Body of pancreas (tissue), 4 donors: ENCODE results near the gene COL8A1.

ENCODE experiments used
- POLR2A ChIP-seq, 3 donors: fragments of 450-650 bp; IDR thresholded peaks; one replicate each; pipeline ENCODE4 v1.6.1; 2016; ENCODE audit warnings: antibody characterized with exemption in 3 of 3, mild to moderate bottlenecking in 2 of 3
- TF ChIP-seq, protein P1 (sequence below), 7 experiments: fragments of 450-650 bp in 4 of 7; fragments of 200-600 bp in 3 of 7; sonication (generic) in 3 of 7; IDR thresholded peaks; one replicate each; pipeline ENCODE4 v1.5.1; 2016 to 2019; ENCODE audit warnings: antibody characterized with exemption in 7 of 7

DNA sequence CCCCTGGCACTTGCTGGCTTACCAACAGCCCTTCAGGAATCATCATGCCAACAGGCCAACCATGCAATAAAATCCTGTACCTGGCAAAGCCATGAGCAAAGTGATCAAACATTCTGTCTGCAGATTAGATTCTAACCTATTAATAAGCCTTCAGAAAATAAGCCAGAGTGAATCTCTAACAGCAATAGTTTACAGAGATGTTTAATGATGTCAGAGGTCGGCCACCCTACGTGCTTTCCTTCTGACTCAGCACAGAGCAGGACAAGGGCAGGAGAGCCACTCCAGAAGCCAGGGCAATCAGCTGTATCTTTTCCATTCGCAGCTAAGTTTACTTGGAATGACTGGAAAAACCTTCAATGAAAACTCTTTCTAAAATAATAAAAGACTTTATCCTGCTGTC lies 13.1 kb downstream of the COL8A1 start:
- TF ChIP-seq, protein P1, sequence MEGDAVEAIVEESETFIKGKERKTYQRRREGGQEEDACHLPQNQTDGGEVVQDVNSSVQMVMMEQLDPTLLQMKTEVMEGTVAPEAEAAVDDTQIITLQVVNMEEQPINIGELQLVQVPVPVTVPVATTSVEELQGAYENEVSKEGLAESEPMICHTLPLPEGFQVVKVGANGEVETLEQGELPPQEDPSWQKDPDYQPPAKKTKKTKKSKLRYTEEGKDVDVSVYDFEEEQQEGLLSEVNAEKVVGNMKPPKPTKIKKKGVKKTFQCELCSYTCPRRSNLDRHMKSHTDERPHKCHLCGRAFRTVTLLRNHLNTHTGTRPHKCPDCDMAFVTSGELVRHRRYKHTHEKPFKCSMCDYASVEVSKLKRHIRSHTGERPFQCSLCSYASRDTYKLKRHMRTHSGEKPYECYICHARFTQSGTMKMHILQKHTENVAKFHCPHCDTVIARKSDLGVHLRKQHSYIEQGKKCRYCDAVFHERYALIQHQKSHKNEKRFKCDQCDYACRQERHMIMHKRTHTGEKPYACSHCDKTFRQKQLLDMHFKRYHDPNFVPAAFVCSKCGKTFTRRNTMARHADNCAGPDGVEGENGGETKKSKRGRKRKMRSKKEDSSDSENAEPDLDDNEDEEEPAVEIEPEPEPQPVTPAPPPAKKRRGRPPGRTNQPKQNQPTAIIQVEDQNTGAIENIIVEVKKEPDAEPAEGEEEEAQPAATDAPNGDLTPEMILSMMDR (IDR thresholded peaks at IDR 0.05), result no peak
- TF ChIP-seq POLR2A (IDR thresholded peaks at IDR 0.05), result no peak
